ENCODE data around the gene TMEM273.

DNA sequence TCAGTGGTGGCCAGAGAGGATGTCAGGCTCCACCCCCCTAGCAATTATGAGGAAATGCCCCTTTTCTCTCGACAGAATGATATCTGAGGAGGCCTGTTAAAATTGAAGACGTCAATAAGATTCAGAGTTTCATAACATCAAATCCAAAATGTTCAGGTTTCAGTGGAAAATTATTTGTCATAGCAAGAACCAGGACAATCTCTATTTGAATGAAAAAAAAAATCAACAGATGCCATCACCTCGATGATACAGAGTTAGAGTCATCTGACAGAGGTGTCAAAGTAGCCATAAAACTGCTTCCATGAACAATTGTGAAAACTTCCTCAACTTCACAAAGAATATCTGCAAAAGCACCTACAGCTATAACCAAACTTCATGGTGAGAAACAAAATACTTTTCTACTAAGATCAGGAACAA is 7.7 kb downstream of the TMEM273 start:
- TF ChIP-seq, protein P1, sequence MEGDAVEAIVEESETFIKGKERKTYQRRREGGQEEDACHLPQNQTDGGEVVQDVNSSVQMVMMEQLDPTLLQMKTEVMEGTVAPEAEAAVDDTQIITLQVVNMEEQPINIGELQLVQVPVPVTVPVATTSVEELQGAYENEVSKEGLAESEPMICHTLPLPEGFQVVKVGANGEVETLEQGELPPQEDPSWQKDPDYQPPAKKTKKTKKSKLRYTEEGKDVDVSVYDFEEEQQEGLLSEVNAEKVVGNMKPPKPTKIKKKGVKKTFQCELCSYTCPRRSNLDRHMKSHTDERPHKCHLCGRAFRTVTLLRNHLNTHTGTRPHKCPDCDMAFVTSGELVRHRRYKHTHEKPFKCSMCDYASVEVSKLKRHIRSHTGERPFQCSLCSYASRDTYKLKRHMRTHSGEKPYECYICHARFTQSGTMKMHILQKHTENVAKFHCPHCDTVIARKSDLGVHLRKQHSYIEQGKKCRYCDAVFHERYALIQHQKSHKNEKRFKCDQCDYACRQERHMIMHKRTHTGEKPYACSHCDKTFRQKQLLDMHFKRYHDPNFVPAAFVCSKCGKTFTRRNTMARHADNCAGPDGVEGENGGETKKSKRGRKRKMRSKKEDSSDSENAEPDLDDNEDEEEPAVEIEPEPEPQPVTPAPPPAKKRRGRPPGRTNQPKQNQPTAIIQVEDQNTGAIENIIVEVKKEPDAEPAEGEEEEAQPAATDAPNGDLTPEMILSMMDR (IDR thresholded peaks at IDR 0.05 in 2 of 3, conservative IDR thresholded peaks at IDR 0.05 in 1 of 3; ENCODE audit: control insufficient read depth in 2 of 3, extremely low read depth in 1 of 3, insufficient read depth in 1 of 3, low read depth in 3 of 3, low read length in 3 of 3): no peak
- TF ChIP-seq POLR2A (IDR thresholded peaks at IDR 0.05; ENCODE audit: low read depth, low read length) (no peak), EP300 (IDR thresholded peaks at IDR 0.05; ENCODE audit: borderline replicate concordance in 1 of 2, control insufficient read depth in 1 of 2, low read depth in 2 of 2, low read length in 2 of 2) (no peak)

Data from GM12878 (cell line).